Activated naive CD8-positive, alpha-beta T cell treated with anti-CD3 and anti-CD28 coated beads, Interleukin-2, amount 50 U/mL, for 16 hours (primary cell): ENCODE results near the gene GP5.

ENCODE experiments used
- DNase-seq: peaks from one replicate; pipeline ENCODE4 v3.0.0-alpha.2; 2020; ENCODE audit warnings: low read depth, low spot score

GP5 gene, protein sequence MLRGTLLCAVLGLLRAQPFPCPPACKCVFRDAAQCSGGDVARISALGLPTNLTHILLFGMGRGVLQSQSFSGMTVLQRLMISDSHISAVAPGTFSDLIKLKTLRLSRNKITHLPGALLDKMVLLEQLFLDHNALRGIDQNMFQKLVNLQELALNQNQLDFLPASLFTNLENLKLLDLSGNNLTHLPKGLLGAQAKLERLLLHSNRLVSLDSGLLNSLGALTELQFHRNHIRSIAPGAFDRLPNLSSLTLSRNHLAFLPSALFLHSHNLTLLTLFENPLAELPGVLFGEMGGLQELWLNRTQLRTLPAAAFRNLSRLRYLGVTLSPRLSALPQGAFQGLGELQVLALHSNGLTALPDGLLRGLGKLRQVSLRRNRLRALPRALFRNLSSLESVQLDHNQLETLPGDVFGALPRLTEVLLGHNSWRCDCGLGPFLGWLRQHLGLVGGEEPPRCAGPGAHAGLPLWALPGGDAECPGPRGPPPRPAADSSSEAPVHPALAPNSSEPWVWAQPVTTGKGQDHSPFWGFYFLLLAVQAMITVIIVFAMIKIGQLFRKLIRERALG

DNA sequence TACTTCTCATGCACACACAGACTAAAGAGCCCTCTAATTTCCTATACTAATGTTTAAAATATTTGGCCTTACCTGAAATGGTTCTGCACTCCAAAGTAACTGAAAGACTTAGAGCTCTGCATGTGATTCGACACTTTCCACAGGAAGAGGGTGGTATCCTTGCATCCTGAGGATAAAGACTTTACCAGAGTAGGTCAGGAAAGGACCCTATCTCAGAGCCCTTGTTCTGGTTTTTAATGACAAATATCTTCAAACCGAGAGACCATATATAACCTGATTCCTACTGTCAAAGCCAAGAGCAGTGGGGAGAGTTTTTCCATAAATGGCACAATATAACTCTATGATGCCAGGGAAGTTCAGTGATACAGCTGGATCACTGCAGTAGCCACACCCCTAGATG is at the start of gene GP5:
GP5 (minus strand) TSS at position 101 of the 400 bp plus-strand sequence. CDS start 984 bp downstream, outside the sequence.
- DNase-seq = no peak

- DNase-seq = no peak
Observed at GRCh38 chr3:194447657-194448056, 48.6 kb upstream of the GP5 start.

DNA sequence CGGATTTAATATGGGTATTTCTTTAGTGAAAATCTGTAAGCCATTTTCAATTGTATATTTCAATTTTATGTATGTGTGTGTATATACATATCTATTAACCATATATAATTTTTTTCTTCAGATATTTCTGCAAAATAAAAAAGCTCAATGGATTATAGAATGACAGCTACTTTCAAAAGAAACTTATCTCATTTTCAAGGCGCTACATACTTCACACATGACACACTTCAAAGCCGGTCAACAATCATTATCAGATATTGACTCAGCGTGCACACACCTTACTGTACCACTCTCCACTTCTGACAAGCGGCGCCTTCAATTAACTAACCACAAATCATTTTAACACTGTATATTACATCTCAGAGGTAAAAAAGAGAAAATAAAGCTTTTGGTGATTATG is 48.1 kb upstream of the GP5 start:
- DNase-seq = no peak

DNA sequence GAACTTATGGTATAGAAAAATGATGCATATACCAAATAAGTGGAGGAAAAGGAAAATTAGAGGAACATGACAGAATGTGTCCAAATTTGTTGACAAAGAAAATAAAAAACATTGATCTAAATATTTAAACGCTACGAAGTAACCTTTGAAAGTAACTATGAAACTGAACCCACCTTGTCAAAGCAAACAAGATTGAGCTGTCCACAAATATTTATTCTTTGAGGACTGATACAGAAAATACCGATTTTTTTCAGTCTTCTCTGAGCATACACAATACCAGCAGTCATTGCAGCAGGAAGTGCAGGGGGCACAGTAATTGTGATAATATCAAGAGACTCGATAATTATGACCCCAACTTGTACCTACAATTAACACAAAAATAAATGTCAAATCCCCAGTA is 47.7 kb upstream of the GP5 start:
- DNase-seq = no peak

DNA sequence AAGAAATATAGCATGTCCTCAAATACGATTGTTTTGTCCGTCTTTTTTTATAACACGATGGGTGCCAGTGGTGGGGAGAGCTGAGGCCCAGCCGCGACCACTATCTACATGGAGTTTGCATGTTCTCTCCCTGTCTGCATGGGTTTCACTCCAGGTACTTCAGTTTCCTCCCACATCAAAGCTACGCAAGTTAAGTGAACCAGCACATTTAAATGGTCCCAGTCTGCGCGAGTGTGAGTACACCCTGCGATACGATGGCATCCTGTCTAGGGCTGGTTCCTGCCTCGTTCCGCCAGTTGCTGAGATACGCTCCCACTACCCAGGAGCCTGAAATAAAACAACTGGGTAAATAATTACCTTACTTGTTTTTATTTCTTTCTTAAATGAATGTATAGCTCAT is 47.1 kb upstream of the GP5 start:
- DNase-seq = no peak

GRCh38 chr3:194443901-194444300 is 44.8 kb upstream of the GP5 start:
- DNase-seq = no peak

DNA sequence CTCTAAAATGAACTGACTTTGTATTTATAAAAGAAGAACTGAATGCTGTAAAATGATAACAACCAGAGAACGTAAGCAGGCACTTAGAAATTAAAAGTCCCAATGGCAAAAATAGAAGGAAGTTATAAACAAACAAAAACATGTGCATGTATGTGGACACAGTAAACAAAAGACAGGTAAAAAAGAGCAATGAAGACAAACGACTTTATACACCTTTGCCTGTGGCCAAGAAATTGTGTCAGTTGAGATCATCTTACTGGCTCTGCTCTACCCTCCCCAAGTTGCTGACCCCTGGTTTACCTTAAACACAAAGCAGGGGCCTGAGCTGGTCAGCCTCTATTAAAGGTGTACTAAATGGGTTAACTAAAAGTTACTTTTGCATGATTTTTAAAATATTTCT is 41.7 kb upstream of the GP5 start:
- DNase-seq = no peak

- DNase-seq = no peak
Observed at GRCh38 chr3:194439881-194440550, 41.0 kb upstream of the GP5 start.

GRCh38 chr3:194434503-194434902 is 35.4 kb upstream of the GP5 start:
- DNase-seq = no peak

DNA sequence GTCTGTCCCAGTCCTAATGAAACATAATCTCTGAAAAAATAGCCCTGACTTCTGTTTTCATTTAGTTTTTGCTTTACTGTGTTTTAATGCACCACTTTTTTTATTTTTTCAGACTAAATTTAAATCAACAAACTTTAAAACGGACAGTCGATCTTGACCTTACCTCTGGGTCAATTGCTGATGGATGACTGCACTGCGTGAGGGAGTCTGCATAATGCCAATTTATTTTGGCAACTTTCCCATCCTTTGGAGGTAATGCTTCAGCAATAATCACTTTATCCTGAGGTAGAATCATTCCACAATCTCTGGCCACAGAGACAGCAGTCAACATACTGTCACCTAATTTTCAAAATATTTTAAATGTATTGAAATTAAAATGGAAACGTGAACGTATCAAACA is 32.5 kb upstream of the GP5 start:
- DNase-seq = no peak

DNA sequence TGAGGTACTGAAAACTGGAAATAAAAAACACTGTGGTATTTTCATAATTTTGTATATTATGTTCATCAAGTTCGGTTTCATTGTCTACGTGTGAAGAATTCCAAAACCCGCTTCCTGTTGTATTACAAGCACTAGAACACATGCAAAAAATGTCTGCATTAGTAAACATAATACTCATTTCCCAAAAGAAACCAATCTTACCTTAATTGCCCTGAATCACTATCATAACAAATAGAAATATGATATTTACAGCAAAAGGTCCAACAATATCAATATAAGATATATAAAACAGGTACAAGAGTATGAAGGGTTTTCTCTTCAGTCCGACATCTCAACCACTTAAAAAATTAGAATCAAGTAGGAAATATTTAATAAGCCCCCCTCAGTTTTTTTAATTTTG is 26.3 kb upstream of the GP5 start:
- DNase-seq = no peak

DNA sequence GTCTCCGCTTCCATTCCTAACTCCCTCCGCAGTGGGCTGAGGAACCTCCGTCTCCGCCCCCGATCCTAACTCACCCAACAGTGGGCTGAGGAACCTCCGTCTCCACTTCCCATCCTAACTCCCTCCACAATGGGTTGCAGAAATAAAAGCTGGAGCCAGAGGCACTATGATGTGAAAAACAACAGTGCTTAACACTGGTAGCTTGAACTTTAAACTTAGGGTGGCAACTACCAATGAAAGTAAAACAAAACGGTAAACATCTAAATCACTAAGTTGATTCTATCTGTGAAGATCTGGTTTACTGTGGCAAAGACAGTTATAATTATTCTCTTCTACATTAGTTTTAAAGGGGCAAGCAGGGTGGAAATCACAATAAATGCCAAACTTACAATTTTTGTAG is 25.9 kb upstream of the GP5 start:
- DNase-seq = no peak

GRCh38 chr3:194424373-194424772 is 25.3 kb upstream of the GP5 start:
- DNase-seq = no peak

GRCh38 chr3:194423317-194423716 is 24.3 kb upstream of the GP5 start:
- DNase-seq = no peak

DNA sequence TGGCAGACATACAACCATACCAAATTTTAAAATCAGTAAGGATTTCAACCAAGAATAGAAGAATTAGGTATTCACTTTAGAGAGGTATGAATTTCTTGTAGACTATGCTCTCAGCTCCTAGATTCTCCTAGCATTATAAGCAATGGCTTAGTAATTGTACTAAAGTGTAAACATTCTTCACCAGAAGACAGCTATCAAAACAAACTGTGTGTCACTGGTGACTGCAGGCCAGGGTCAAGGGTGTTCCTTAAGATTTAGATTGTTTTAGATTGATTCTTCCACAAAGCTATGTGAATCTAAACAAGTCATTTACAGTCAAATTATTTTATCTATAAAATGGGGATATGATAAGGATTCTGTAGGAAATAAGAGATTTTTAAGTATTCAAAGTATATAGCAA is 23.1 kb upstream of the GP5 start:
- DNase-seq = no peak

- DNase-seq = no peak
Observed at GRCh38 chr3:194418671-194419070, 19.6 kb upstream of the GP5 start.

DNA sequence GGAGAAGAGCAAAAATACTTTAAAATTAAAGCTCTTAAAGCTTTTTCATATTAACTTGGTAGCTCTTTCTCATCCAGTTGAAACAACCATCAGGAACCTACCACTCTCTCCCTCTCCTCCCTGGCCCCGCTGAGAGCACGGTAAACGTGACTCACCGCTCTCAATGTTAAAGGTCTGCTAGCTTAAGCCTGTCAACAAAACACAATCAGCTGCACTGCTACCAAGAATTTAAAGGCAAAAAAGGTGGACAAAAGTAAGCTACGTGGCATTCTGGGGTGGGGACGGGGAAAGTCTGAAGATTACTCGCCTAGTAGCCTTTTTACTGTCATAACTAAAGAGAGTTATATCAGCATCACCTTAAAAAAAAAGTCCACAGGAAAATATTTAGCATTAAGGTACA is 8.4 kb upstream of the GP5 start:
- DNase-seq = no peak

DNA sequence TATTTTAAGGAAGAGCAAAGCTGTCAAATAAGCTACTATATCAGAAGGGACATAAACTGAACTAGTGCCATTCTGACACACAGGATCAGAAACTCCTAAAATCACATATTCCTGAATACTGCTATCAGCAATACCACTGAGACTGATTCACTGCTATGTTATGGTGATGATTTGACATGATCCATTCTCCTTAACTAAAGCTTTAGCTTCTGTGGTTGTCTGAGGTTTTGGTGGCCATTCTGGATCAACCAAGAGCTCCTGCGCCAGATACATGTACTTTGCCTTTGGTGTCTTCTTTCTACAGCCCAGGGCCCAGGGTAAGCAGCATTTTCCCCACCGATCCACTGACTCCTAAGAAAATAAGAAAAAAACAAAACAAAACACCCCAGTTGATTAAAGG is 6.7 kb upstream of the GP5 start:
- no peak for DNase-seq

DNA sequence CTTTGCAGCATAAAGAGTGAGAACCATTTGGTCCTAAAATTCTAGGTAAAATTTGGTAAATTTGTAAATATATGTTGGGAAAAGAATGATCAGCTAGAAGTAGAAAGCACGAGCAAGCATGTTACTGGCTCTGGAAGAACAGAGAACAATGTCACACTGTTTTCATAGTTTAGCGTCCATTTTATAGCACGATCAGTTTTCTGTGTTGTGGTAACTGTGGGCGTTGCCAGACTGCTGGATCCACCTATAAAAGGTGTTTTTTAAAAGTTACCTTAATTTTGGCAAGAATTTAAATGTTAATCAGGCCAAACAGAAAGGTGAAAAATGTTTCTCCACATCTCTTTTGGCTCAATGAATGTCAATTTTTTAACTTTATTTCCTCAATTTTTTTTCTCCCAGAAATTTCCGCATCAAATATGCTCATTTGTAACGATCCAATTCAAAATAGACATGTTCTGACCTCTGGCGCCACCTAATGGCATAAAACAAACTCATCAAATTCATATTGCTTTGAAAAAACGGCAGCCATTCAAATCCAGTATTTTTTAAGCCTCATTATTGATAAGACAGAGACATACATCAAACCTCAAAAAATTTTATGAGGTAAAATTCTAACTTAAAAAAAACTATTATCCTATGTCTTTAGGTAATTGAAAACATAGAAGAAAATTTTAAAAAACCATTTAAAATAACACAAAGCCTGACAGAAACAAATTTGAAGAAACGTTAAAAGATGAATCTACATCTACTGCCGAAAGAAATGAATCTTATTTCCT is 5.5 kb upstream of the GP5 start:
- no peak for DNase-seq

- no peak for DNase-seq
Observed at GRCh38 chr3:194401868-194402329, 2.8 kb upstream of the GP5 start.

DNA sequence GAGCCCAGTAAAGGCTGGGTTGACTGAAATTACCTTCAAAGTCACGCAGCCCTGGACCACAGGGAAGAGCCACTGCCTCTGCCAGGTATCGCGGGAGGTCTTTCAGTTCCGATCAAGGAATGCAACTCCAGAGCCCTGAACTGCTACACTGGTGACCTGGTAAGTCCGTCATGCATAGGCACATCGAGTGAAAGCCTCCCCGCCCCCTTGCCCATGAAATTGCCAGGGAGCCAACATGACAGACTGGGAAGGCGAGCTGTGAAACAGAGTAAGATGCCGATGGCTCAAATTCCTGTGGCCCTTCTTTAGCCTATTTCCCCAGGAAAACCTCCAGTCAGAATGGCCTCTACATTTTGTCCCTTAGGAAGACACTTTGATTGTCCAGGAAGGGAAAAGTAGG is 2.3 kb upstream of the GP5 start:
- DNase-seq = no peak

DNA sequence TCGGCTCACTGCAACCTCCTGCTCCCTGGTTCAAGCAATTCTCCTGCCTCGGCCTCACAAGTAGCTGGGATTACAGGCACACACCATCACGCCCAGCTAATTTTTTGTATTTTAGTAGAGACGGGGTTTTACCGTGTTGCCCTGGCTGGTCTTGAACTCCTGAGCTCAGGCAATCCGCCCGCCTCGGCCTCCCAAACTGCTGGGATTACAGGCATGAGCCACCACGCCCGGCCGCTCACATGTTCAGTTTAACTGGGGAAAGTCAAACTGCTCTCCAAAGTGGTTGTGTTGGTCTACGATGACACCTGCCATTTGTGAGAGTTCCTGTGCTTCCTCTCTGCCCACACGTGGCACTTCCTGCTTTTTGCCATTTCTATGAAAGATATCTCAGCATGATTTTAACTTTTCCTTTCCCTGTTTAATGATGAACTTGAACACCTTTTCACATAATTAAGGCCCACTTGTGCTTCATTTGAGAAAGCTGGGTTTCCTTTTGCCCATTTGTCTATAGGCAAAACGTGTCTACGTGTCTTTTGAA is 877 bp upstream of the GP5 start:
- no peak for DNase-seq
